KMS-11 (cell line): ENCODE results near the gene EME1.
A peak's percentile ranks its signal among the peaks of the same experiment; 100 is the strongest.

Source experiments
- H2AFZ ChIP-seq: fragments of 200-600 bp; sonication (generic); 2 replicates; pipeline ENCODE4 v1.6.1; 2016; ENCODE audit warnings: antibody characterized with exemption, mixed run types, low read depth
- H3K27ac ChIP-seq: fragments of 200-600 bp; sonication (generic); 2 replicates; pipeline ENCODE4 v1.6.1; 2016; ENCODE audit warnings: mild to moderate bottlenecking, mixed run types
- H3K27me3 ChIP-seq: fragments of 200-600 bp; sonication (generic); 2 replicates; pipeline ENCODE4 v1.6.1; 2017; ENCODE audit warnings: mild to moderate bottlenecking, low read depth, mixed run types, moderate library complexity; ENCODE audit not compliant: insufficient read depth
- H3K36me3 ChIP-seq: fragments of 200-600 bp; sonication (generic); 2 replicates; pipeline ENCODE4 v1.6.1; 2017; ENCODE audit warnings: mild to moderate bottlenecking, mixed run types; ENCODE audit not compliant: insufficient read depth
- H3K4me1 ChIP-seq: fragments of 200-600 bp; sonication (generic); 2 replicates; pipeline ENCODE4 v1.6.1; 2016; ENCODE audit warnings: mild to moderate bottlenecking, low read depth, mixed run types; ENCODE audit not compliant: poor library complexity, severe bottlenecking
- H3K4me2 ChIP-seq: fragments of 200-600 bp; sonication (generic); 2 replicates; pipeline ENCODE4 v1.7.0; 2016; ENCODE audit warnings: mild to moderate bottlenecking, mixed run types
- H3K4me3 ChIP-seq: fragments of 200-600 bp; sonication (generic); IDR thresholded peaks from 2 replicates; pipeline ENCODE4 v1.6.1; 2017; ENCODE audit warnings: low read depth, low read length, mixed read lengths; ENCODE audit not compliant: insufficient read depth
- H3K79me2 ChIP-seq: fragments of 200-600 bp; sonication (generic); 2 replicates; pipeline ENCODE4 v1.6.1; 2016; ENCODE audit warnings: low read depth, mixed run types; ENCODE audit not compliant: insufficient read depth
- H3K9ac ChIP-seq: fragments of 200-600 bp; sonication (generic); 2 replicates; pipeline ENCODE4 v1.6.1; 2016; ENCODE audit warnings: mild to moderate bottlenecking, mixed run types
- H4K20me1 ChIP-seq: fragments of 200-600 bp; sonication (generic); 2 replicates; pipeline ENCODE4 v1.6.1; 2016; ENCODE audit warnings: mild to moderate bottlenecking, mixed run types; ENCODE audit not compliant: insufficient read depth
- TF ChIP-seq, protein P1 (sequence below): fragments of 200-600 bp; sonication (generic); conservative IDR thresholded peaks from 2 replicates; pipeline ENCODE4 v1.6.1; 2017; ENCODE audit warnings: low read depth, mild to moderate bottlenecking, antibody characterized with exemption, low read length, moderate library complexity, mixed read lengths

EME1 gene

DNA sequence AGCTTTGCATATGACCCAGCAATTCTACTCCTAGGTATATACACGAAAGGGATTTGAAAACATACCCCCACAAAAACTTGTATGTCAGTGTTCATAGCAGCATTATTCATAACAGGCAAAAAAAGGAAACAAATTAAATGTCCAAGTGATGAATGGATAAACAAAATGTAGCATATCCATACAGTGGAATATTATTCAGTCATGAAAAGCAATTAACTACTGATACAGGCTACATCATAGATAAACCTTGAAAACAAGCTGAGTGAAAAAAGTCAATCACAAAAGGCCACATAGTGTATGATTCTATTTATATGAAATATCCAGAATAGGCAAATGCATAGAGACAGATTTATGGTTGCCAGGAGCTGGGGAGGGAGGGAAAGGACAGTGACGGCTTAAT, 676 bp downstream of the EME1 start:
- peak overlapping the region; percentile 87 for H2AFZ ChIP-seq
- peaks cover 15% of the 10 kb centered on the region for H3K4me1 ChIP-seq
- H3K4me2 ChIP-seq = peak overlapping the region; percentile 63
- H3K27me3 ChIP-seq = no peaks in the 10 kb centered on the region
- H4K20me1 ChIP-seq = no peaks in the 10 kb centered on the region
- H3K9ac ChIP-seq = peak overlapping the region; percentile 84; the same call in 1 of the 2 replicates
- H3K79me2 ChIP-seq = peaks cover 26% of the 10 kb centered on the region
- peak overlapping the region; percentile 78 for H3K27ac ChIP-seq
- peaks cover 4% of the 10 kb centered on the region; the same call in 1 of the 2 replicates for H3K36me3 ChIP-seq
- TF ChIP-seq, protein P1, sequence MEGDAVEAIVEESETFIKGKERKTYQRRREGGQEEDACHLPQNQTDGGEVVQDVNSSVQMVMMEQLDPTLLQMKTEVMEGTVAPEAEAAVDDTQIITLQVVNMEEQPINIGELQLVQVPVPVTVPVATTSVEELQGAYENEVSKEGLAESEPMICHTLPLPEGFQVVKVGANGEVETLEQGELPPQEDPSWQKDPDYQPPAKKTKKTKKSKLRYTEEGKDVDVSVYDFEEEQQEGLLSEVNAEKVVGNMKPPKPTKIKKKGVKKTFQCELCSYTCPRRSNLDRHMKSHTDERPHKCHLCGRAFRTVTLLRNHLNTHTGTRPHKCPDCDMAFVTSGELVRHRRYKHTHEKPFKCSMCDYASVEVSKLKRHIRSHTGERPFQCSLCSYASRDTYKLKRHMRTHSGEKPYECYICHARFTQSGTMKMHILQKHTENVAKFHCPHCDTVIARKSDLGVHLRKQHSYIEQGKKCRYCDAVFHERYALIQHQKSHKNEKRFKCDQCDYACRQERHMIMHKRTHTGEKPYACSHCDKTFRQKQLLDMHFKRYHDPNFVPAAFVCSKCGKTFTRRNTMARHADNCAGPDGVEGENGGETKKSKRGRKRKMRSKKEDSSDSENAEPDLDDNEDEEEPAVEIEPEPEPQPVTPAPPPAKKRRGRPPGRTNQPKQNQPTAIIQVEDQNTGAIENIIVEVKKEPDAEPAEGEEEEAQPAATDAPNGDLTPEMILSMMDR = no peak
- peak overlapping the region; percentile 60 for H3K4me3 ChIP-seq

DNA sequence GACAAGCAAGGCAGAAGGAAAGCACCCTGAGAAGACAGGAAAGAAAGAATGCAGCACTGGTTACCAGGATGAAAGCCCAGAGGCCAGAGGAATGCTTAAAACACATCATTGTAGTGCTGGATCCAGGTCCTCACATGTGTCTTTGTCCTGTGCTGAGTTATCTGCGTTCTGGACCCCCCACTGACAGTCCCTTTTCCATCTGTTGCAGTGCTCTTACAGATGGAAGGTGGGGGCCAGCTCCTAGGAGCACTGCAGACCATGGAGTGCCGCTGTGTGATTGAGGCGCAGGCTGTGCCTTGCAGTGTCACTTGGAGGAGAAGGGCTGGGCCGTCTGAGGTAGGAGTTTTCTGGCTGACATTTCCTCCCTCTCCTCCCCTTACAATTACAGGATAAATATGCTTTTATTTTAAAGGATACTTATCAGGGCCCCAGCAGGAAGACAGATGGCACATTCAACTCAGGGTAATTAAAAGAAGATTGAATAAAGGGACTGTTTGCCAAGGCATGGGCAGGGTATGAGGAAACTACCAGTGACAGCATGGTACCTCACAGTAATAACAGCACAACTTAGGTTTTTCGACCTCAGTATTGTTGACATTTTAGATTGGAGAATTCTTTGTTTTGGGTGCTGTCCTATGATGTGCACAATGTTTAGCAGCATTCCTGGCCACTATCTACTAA, 3.0 kb downstream of the EME1 start:
- no peaks in the 10 kb centered on the region for H3K27me3 ChIP-seq
- H3K4me3 ChIP-seq = no peak overlapping the region
- no peak overlapping the region for H3K9ac ChIP-seq
- H3K79me2 ChIP-seq = peaks cover 23% of the 10 kb centered on the region
- H4K20me1 ChIP-seq = no peaks in the 10 kb centered on the region
- H2AFZ ChIP-seq = no peak overlapping the region
- no peak overlapping the region for H3K27ac ChIP-seq
- H3K36me3 ChIP-seq = no peaks in the 10 kb centered on the region
- H3K4me2 ChIP-seq = no peak overlapping the region
- TF ChIP-seq, protein P1 = no peak
- H3K4me1 ChIP-seq = peaks cover 15% of the 10 kb centered on the region

DNA sequence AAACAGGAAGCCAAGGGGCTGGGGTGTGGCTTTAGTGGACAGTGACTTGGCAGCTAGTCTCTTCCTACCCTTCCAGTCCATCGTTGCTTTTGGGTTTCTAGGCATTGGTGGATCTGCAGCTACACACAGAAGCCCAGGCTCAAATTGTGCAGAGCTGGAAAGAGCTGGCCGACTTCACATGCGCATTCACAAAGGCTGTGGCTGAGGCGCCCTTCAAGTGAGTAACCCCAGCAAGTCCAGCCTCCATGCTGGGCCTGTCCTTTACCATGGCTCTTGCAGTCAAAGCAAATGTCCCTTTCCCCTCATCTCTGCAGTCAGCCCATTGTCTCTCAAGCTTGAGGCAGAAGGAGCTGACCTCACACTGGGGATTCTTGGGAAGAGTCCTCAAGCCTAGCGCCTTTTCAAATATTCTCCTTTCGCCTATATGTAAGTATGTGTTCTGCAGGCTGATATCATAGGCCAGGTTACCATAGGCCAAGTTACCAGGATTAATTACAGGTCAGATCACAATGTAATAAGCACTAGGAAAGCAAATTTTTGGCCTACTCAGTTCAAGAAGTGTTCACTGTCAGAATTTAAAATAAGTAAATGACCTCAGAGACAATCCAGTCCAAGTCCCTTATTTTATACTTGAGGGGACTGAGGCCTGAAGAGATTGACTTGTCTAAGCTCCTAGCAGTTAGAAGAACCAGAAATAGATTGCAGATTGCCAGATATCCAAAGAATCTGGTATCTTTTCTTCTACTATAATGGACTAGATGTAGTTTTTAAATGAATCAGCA, 6.5 kb downstream of the EME1 start:
- no peak overlapping the region for H3K4me2 ChIP-seq
- peaks cover 11% of the 10 kb centered on the region; the same call in 1 of the 2 replicates for H3K36me3 ChIP-seq

DNA sequence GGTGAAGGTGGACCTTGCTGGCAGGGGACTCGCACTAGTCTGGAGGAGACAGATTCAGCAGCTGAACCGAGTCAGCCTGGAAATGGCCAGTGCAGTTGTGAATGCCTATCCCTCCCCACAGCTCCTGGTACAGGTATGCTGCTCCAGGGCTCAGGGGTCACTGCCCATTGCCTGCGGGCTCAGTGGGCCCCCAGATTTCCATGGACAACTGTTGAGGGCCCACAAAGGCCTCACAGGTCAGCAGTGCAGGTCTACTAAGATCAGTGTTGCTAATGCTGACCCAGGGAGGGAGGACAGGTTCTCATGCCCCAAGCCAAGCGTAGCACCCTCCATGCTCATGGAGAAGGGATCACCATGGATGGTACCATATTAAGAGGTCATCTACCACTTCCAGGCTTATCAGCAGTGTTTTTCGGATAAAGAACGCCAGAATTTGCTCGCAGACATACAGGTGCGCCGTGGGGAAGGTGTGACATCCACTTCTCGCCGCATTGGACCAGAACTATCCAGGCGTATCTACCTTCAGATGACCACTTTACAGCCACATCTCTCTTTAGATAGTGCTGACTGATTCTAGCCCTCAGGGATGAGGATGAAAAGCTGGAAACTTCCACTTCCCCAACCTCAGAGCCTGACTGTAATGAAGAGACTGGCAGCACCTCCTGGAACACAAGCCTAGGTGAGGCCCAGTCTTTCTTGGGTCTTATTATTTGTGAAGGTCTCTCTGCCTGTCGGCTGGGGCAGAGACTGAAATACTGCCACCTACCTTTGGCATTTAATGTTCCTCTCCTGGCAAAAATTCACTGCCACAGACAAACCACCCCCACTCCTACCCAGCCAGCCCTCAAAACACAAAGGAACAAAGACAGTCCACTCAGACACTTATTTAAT, 7.6 kb downstream of the EME1 start:
- Histone ChIP-seq H3K4me3 (no peak overlapping the region), H3K27me3 (no peaks in the 10 kb centered on the region), H3K27ac (no peak overlapping the region), H3K9ac (no peak overlapping the region), H2AFZ (no peak overlapping the region), H3K4me1 (no peaks in the 10 kb centered on the region), H3K36me3 (peaks cover 11% of the 10 kb centered on the region; the same call in 1 of the 2 replicates), H3K79me2 (no peaks in the 10 kb centered on the region), H4K20me1 (no peaks in the 10 kb centered on the region), H3K4me2 (no peak overlapping the region)
- TF ChIP-seq, protein P1 = peak; percentile 46

More for the DNA sequence above, 6.5 kb downstream of the EME1 start:
- TF ChIP-seq, protein P1 = no peak
- H4K20me1 ChIP-seq = no peaks in the 10 kb centered on the region
- H3K27ac ChIP-seq = no peak overlapping the region; the same call in 1 of the 2 replicates
- H3K79me2 ChIP-seq = no peaks in the 10 kb centered on the region
- no peak overlapping the region for H3K9ac ChIP-seq
- no peak overlapping the region for H3K4me3 ChIP-seq
- H2AFZ ChIP-seq = no peak overlapping the region
- H3K27me3 ChIP-seq = no peaks in the 10 kb centered on the region
- no peaks in the 10 kb centered on the region for H3K4me1 ChIP-seq
